Tibial nerve (tissue), 4 donors: ENCODE data around the gene IBSP.

Experiments
- CTCF ChIP-seq, 5 experiments: fragments of 200-600 bp in 3 of 5; fragments of 450-650 bp in 2 of 5; sonication (generic) in 3 of 5; IDR thresholded peaks; one replicate each; pipeline ENCODE4 v1.5.1; 2016 to 2019; ENCODE audit warnings: antibody characterized with exemption in 5 of 5, mild to moderate bottlenecking in 3 of 5, moderate library complexity in 2 of 5
- EP300 ChIP-seq, 2 donors: sonication (generic); formaldehyde crosslinking; IDR thresholded peaks; one replicate each; pipeline ENCODE4 v1.6.1; 2017; ENCODE audit warnings: antibody characterized with exemption in 2 of 2, mild to moderate bottlenecking in 1 of 2

GRCh38 chr4:87856816-87857215 lies 57.5 kb downstream of the IBSP start:
- TF ChIP-seq EP300 (IDR thresholded peaks at IDR 0.05) = no peak
- TF ChIP-seq CTCF (IDR thresholded peaks at IDR 0.05) = no peak
